ENCODE results near the gene GATAD2B. TPM values are rescaled to one million over a fixed set of nuclear protein-coding genes. Genes with fewer than 3 reads are reported as not detected.

GATAD2B gene
- total RNA-seq, 4 donors from 2014 or later = 16.7 to 28.1 (median 20.2) TPM

- peak; percentile 99 for DNase-seq
- WGBS, 2 donors (ENCODE audit: low coverage in 1 of 2) = 1% methylated on average over 47 of the region's 54 CpGs; no CpG with 5 or more reads in 1 of the 2 donors
- TF ChIP-seq EP300 (IDR thresholded peaks at IDR 0.05; ENCODE audit: low read depth) = no peak
- no peak for TF ChIP-seq CTCF (IDR thresholded peaks at IDR 0.05)
- TF ChIP-seq POLR2AphosphoS5 (IDR thresholded peaks at IDR 0.05) = peak; percentile 86 to 88 (median 86)
- peak; percentile 82 for TF ChIP-seq POLR2A (IDR thresholded peaks at IDR 0.05)
- in situ Hi-C loops (cut with MboI; ENCODE audit: low pct_ligation_motif_present in 1 of 4, low pct_unique_long_range_greater_than_20kb in 1 of 4, low sequenced_read_pairs in 3 of 4) (loop anchor here in 1 of 4 donors (25.0 kb wide), 1 partner anchor 301 kb away; the partner anchor contains the start of genes ILF2 and SNAPIN), intact Hi-C loops (cut with DNase I; ENCODE audit: low total_unique reads) (no loop called here)
- Histone ChIP-seq H3K9me3 (no peaks in the 10 kb centered on the region), H3K4me1 (peaks cover 25 to 54% (median 42%) of the 10 kb centered on the region in 4 donors), H3K27me3 (no peaks in the 10 kb centered on the region), H3K4me3 (peak within 1 kb of the TSS; percentile 58 to 87 (median 70)), H3K36me3 (no peaks in the 10 kb centered on the region), H3K27ac (peak within 1 kb of the TSS; percentile 89 to 99 (median 96))
Observed at GRCh38 chr1:153963030-153963849, 40.5 kb upstream of the GATAD2B start, which contains the start of gene SLC39A1. SLC39A1 (minus strand) TSS chr1:153963537; CDS start chr1:153962715, 822 bp downstream.

- H3K4me1 ChIP-seq = peaks cover 26 to 54% (median 42%) of the 10 kb centered on the region in 4 donors
Observed at GRCh38 chr1:153962088-153963029, 39.6 kb upstream of the GATAD2B start.

GRCh38 chr1:153961421-153961820 is 38.6 kb upstream of the GATAD2B start:
- Histone ChIP-seq H3K27me3 (no peaks in the 10 kb centered on the region), H3K36me3 (no peaks in the 10 kb centered on the region), H3K27ac (peak overlapping the region; percentile 89 to 99 (median 96)), H3K4me1 (peaks cover 33 to 58% (median 46%) of the 10 kb centered on the region in 4 donors), H3K9me3 (no peaks in the 10 kb centered on the region), H3K4me3 (peak overlapping the region in 1 of 4 donors; percentile 63)
- TF ChIP-seq CTCF (IDR thresholded peaks at IDR 0.05) = no peak
- TF ChIP-seq EP300 (IDR thresholded peaks at IDR 0.05; ENCODE audit: low read depth) = no peak
- TF ChIP-seq POLR2AphosphoS5 (IDR thresholded peaks at IDR 0.05) = no peak
- TF ChIP-seq POLR2A (IDR thresholded peaks at IDR 0.05) = no peak
- 75% methylated on average over 4 of the region's 4 CpGs for WGBS, 2 donors (ENCODE audit: low coverage in 1 of 2)
- DNase-seq = no peak
- in situ Hi-C loops (cut with MboI; ENCODE audit: low pct_ligation_motif_present in 1 of 4, low pct_unique_long_range_greater_than_20kb in 1 of 4, low sequenced_read_pairs in 3 of 4) = loop anchor here in 1 of 4 donors (25.0 kb wide), 1 partner anchor 299 kb away; the partner anchor contains the start of genes ILF2 and SNAPIN
- intact Hi-C loops (cut with DNase I; ENCODE audit: low total_unique reads) = no loop called here

More at GRCh38 chr1:153962088-153963029, 39.6 kb upstream of the GATAD2B start:
- intact Hi-C loops (cut with DNase I; ENCODE audit: low total_unique reads) (no loop called here), in situ Hi-C loops (cut with MboI; ENCODE audit: low pct_ligation_motif_present in 1 of 4, low pct_unique_long_range_greater_than_20kb in 1 of 4, low sequenced_read_pairs in 3 of 4) (loop anchor here in 1 of 4 donors (25.0 kb wide), 1 partner anchor 300 kb away; the partner anchor contains the start of genes ILF2 and SNAPIN)
- Histone ChIP-seq H3K27ac (peak overlapping the region; percentile 89 to 99 (median 96)), H3K4me3 (peak overlapping the region; percentile 58 to 87 (median 70)), H3K36me3 (no peaks in the 10 kb centered on the region), H3K27me3 (no peaks in the 10 kb centered on the region), H3K9me3 (no peaks in the 10 kb centered on the region)
- DNase-seq = peak; percentile 47
- TF ChIP-seq POLR2AphosphoS5 (IDR thresholded peaks at IDR 0.05) (no peak), EP300 (IDR thresholded peaks at IDR 0.05; ENCODE audit: low read depth) (no peak), CTCF (IDR thresholded peaks at IDR 0.05) (no peak), POLR2A (IDR thresholded peaks at IDR 0.05) (no peak)
- WGBS, 2 donors (ENCODE audit: low coverage in 1 of 2) = 5 to 40% methylated on average over 2 to 16 of the region's 16 CpGs
